HEK293 (cell line): ENCODE measurements around the gene MRPL32.

Experiments used
- YY1 ChIP-seq: fragments of 450-650 bp; formaldehyde crosslinking; IDR thresholded peaks from 2 replicates; pipeline ENCODE4 v1.5.1; 2018; ENCODE audit warnings: missing biosample characterization, missing genetic modification characterization
- ZIC2 ChIP-seq: fragments of 450-650 bp; formaldehyde crosslinking; IDR thresholded peaks from 2 replicates; pipeline ENCODE4 v1.5.1; 2016; ENCODE audit warnings: missing biosample characterization, missing genetic modification characterization
- ZNF114 ChIP-seq: fragments of 450-650 bp; formaldehyde crosslinking; IDR thresholded peaks from 2 replicates; pipeline ENCODE4 v1.5.0; 2017; ENCODE audit warnings: missing biosample characterization, missing genetic modification characterization
- ZNF311 ChIP-seq: fragments of 450-650 bp; formaldehyde crosslinking; IDR thresholded peaks from 2 replicates; pipeline ENCODE4 v1.5.1; 2017; ENCODE audit warnings: missing biosample characterization, missing genetic modification characterization, borderline replicate concordance
- ZNF366 ChIP-seq: fragments of 450-650 bp; formaldehyde crosslinking; conservative IDR thresholded peaks from 2 replicates; pipeline ENCODE4 v1.5.1; 2016; ENCODE audit warnings: missing biosample characterization, missing genetic modification characterization
- ZNF404 ChIP-seq: fragments of 450-650 bp; formaldehyde crosslinking; IDR thresholded peaks from 2 replicates; pipeline ENCODE4 v1.5.1; 2017; ENCODE audit warnings: missing biosample characterization, missing genetic modification characterization
- ZNF830 ChIP-seq: fragments of 450-650 bp; IDR thresholded peaks from 2 replicates; pipeline ENCODE4 v1.5.0; 2018; ENCODE audit warnings: missing biosample characterization, missing genetic modification characterization, low read depth, mild to moderate bottlenecking, moderate library complexity
- TF ChIP-seq, protein P1 (sequence below): fragments of 450-650 bp; formaldehyde crosslinking; IDR thresholded peaks from 2 replicates; pipeline ENCODE4 v1.5.1; 2016; ENCODE audit warnings: missing biosample characterization, missing genetic modification characterization
- TF ChIP-seq, protein P2 (sequence below): fragments of 450-650 bp; formaldehyde crosslinking; IDR thresholded peaks from 2 replicates; pipeline ENCODE4 v1.5.1; 2016; ENCODE audit warnings: missing biosample characterization, missing genetic modification characterization, low read depth
- TF ChIP-seq, protein P3 (sequence below): fragments of 450-650 bp; formaldehyde crosslinking; IDR thresholded peaks from 2 replicates; pipeline ENCODE4 v1.5.1; 2016; ENCODE audit warnings: missing biosample characterization, missing genetic modification characterization, low read depth

DNA sequence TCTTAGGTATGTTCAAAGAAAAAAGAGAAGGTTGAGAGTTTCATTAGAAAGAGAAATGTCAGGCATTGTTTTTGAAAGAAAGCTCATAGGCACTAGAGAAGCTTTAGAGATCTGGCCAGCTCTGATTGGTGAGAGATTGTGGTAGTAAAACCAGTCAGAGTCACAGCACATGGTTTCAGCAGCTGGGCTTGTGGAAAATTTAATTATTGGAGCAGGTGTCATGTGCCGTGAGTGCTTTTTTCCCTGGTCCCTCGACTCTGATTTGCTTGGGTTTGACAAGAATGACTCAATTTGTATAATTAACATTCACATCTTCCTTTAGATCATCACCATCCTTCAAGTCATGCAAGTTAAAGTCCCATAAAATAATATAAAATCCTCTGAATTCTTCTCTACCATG lies 35.2 kb downstream of the MRPL32 start:
- TF ChIP-seq, protein P1, sequence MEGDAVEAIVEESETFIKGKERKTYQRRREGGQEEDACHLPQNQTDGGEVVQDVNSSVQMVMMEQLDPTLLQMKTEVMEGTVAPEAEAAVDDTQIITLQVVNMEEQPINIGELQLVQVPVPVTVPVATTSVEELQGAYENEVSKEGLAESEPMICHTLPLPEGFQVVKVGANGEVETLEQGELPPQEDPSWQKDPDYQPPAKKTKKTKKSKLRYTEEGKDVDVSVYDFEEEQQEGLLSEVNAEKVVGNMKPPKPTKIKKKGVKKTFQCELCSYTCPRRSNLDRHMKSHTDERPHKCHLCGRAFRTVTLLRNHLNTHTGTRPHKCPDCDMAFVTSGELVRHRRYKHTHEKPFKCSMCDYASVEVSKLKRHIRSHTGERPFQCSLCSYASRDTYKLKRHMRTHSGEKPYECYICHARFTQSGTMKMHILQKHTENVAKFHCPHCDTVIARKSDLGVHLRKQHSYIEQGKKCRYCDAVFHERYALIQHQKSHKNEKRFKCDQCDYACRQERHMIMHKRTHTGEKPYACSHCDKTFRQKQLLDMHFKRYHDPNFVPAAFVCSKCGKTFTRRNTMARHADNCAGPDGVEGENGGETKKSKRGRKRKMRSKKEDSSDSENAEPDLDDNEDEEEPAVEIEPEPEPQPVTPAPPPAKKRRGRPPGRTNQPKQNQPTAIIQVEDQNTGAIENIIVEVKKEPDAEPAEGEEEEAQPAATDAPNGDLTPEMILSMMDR (tag by site-specific recombination): no peak
- TF ChIP-seq ZNF404 (tag by site-specific recombination): no peak
- TF ChIP-seq ZIC2: no peak
- TF ChIP-seq YY1: no peak
- TF ChIP-seq, protein P2, sequence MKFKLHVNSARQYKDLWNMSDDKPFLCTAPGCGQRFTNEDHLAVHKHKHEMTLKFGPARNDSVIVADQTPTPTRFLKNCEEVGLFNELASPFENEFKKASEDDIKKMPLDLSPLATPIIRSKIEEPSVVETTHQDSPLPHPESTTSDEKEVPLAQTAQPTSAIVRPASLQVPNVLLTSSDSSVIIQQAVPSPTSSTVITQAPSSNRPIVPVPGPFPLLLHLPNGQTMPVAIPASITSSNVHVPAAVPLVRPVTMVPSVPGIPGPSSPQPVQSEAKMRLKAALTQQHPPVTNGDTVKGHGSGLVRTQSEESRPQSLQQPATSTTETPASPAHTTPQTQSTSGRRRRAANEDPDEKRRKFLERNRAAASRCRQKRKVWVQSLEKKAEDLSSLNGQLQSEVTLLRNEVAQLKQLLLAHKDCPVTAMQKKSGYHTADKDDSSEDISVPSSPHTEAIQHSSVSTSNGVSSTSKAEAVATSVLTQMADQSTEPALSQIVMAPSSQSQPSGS (tag by site-specific recombination): no peak
- TF ChIP-seq ZNF830 (tag by site-specific recombination): no peak
- TF ChIP-seq ZNF114: no peak
- TF ChIP-seq, protein P3, sequence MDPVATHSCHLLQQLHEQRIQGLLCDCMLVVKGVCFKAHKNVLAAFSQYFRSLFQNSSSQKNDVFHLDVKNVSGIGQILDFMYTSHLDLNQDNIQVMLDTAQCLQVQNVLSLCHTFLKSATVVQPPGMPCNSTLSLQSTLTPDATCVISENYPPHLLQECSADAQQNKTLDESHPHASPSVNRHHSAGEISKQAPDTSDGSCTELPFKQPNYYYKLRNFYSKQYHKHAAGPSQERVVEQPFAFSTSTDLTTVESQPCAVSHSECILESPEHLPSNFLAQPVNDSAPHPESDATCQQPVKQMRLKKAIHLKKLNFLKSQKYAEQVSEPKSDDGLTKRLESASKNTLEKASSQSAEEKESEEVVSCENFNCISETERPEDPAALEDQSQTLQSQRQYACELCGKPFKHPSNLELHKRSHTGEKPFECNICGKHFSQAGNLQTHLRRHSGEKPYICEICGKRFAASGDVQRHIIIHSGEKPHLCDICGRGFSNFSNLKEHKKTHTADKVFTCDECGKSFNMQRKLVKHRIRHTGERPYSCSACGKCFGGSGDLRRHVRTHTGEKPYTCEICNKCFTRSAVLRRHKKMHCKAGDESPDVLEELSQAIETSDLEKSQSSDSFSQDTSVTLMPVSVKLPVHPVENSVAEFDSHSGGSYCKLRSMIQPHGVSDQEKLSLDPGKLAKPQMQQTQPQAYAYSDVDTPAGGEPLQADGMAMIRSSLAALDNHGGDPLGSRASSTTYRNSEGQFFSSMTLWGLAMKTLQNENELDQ (tag by site-specific recombination): no peak
- no peak for TF ChIP-seq ZNF311 (tag by site-specific recombination)
- TF ChIP-seq ZNF366 (tag by site-specific recombination): no peak
